Colonic mucosa (tissue), 4 donors: ENCODE measurements around the gene GPC6. TPM values are rescaled to one million over a fixed set of nuclear protein-coding genes. Genes with fewer than 3 reads are reported as not detected.

Source experiments
- DNase-seq: peaks from one replicate; pipeline ENCODE4 v3.0.0-alpha.2; 2020
- H3K27ac ChIP-seq: fragments of 200-600 bp; one replicate; pipeline ENCODE4 v1.8.0; 2021
- H3K27me3 ChIP-seq: fragments of 200-600 bp; one replicate; pipeline ENCODE4 v1.8.0; 2021
- H3K36me3 ChIP-seq: fragments of 200-600 bp; one replicate; pipeline ENCODE4 v1.8.0; 2021
- H3K4me1 ChIP-seq: fragments of 200-600 bp; one replicate; pipeline ENCODE4 v1.8.0; 2021; ENCODE audit warnings: mild to moderate bottlenecking
- H3K4me3 ChIP-seq: fragments of 200-600 bp; one replicate; pipeline ENCODE4 v1.8.0; 2021
- H3K9ac ChIP-seq, 2 donors: one replicate each; pipeline ENCODE4 v1.7.0; 2013; ENCODE audit warnings: control low read depth in 2 of 2, low read depth in 2 of 2, low read length in 2 of 2
- H3K9me3 ChIP-seq: fragments of 200-600 bp; one replicate; pipeline ENCODE4 v1.8.0; 2021
- intact Hi-C: fragments of 100-400 bp; cut with DNase I; formaldehyde crosslinking; loops from one replicate; pipeline ENCODE4 v1.14.1; 2022
- total RNA-seq, 2 donors: library from RNA; stranded (reverse); fragmentation: NEBNext Ultra II Directional in 1 of 2; extraction: Animal tissue kit (Norgen Biotek cat#: 25700) in 1 of 2; gene quantifications; one replicate each; pipeline ENCODE4 v1.2.1, GENCODE V29; 2021
- TF ChIP-seq, protein P1 (sequence below): fragments of 200-600 bp; IDR thresholded peaks from one replicate; pipeline ENCODE4 v1.8.0; 2022; ENCODE audit warnings: antibody characterized with exemption, mild to moderate bottlenecking
- donor health status: healthy.
- donor health status: DM: no; HTN: no; CAD: no.
- donor health status: DM: no; HTN: no; CAD: no.

Gene GPC6
- total RNA-seq, 2 donors from 2014 or later: 2.3 to 4.0 TPM

DNA sequence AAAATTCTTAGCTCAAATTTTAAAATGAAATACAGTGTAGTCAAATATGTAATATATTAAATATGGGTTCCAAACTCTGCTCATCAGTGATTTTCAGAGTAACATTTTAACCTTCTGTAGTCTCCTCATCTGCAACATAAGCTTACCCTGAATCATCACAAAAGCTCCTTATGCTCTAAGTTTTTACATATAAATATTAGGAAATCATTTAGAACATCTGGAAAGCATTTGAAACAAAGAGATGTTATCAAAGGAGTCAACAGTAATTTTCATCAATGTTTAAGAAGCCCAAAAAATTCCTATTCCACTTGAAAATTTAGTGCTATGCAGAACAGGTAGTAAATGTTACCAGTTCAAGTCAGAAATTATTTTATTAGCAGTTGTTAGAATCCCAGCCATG lies 1028.1 kb downstream of the GPC6 start:
- no peak for DNase-seq
- H3K4me3 ChIP-seq: no peak overlapping the region
- no peak overlapping the region for H3K9ac ChIP-seq
- TF ChIP-seq, protein P1, sequence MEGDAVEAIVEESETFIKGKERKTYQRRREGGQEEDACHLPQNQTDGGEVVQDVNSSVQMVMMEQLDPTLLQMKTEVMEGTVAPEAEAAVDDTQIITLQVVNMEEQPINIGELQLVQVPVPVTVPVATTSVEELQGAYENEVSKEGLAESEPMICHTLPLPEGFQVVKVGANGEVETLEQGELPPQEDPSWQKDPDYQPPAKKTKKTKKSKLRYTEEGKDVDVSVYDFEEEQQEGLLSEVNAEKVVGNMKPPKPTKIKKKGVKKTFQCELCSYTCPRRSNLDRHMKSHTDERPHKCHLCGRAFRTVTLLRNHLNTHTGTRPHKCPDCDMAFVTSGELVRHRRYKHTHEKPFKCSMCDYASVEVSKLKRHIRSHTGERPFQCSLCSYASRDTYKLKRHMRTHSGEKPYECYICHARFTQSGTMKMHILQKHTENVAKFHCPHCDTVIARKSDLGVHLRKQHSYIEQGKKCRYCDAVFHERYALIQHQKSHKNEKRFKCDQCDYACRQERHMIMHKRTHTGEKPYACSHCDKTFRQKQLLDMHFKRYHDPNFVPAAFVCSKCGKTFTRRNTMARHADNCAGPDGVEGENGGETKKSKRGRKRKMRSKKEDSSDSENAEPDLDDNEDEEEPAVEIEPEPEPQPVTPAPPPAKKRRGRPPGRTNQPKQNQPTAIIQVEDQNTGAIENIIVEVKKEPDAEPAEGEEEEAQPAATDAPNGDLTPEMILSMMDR: no peak
- H3K27ac ChIP-seq: no peak overlapping the region
- no peaks in the 10 kb centered on the region for H3K36me3 ChIP-seq
- H3K9me3 ChIP-seq: no peaks in the 10 kb centered on the region
- H3K27me3 ChIP-seq: no peaks in the 10 kb centered on the region
- intact Hi-C loops: no loop called here
- H3K4me1 ChIP-seq: no peaks in the 10 kb centered on the region

DNA sequence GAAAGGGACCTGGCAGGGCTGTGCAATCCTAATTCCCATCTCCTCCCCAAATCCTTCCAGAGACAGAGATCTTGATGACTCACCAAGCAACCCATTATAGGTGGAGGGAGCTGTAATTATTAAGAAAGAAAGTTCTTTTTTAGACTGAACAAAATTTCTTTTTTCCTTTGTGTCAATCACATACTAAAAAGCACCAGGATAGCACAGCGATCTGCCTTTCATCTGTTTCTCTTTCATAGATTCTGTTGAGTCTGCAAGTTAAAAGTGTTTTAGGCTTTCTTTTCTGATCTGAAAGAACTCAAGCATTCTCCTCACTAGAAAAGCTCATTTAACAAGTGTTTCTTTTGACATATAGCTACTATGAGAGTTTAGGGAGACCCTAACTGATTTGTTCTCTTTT lies 1030.1 kb downstream of the GPC6 start:
- no peak overlapping the region for H3K4me3 ChIP-seq
- TF ChIP-seq, protein P1: no peak
- DNase-seq: no peak
- H3K9me3 ChIP-seq: no peaks in the 10 kb centered on the region
- no peaks in the 10 kb centered on the region for H3K36me3 ChIP-seq
- H3K27me3 ChIP-seq: no peaks in the 10 kb centered on the region
- intact Hi-C loops: no loop called here
- no peaks in the 10 kb centered on the region for H3K4me1 ChIP-seq
- H3K27ac ChIP-seq: no peak overlapping the region
- no peak overlapping the region for H3K9ac ChIP-seq

DNA sequence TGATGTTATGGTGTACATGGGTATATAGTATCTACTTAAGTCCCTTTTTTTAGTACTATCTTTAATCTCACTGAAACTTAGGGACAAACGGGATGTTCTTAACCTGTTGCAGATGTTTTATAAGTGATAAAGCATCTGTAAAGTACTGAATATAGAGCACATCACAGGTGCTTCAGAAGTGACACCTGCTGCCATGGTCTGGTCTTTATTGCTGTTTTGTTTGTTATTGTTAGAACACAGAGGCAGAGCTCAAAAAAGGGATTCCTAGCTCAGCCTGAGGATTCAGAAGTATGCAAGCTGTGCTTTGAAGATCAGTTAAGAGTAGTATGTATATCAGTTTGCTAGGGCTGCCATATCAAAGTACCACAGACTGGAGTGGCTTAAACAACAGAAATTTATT lies 1033.4 kb downstream of the GPC6 start:
- no peak for DNase-seq
- Histone ChIP-seq H3K36me3 (no peaks in the 10 kb centered on the region), H3K4me3 (no peak overlapping the region), H3K9me3 (no peaks in the 10 kb centered on the region), H3K27ac (no peak overlapping the region), H3K4me1 (no peaks in the 10 kb centered on the region), H3K27me3 (no peaks in the 10 kb centered on the region), H3K9ac (no peak overlapping the region)
- TF ChIP-seq, protein P1: no peak
- intact Hi-C loops: no loop called here

DNA sequence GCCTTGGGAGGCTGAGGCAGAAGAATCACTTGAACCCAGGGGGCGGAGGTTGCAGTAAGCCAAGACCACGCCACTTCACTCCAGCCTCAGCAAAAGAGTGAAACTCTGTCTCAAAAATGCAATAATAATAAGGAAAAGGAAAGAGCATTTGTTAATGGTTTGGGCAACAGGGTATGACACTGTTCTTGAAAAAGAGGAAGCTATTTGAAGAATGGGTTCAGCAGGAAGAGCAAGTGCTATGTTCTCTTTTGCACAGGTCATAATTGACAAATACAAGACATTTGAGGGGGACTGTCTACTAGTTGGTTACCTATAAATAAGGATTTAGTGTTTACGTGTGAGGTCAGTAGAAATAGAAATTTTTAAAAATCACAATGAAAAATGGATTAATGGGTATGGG lies 1034.6 kb downstream of the GPC6 start:
- H3K4me1 ChIP-seq: no peaks in the 10 kb centered on the region
- no peak overlapping the region for H3K4me3 ChIP-seq
- no peak for DNase-seq
- no peak overlapping the region for H3K9ac ChIP-seq
- no peaks in the 10 kb centered on the region for H3K27me3 ChIP-seq
- no peaks in the 10 kb centered on the region for H3K36me3 ChIP-seq
- H3K27ac ChIP-seq: no peak overlapping the region
- intact Hi-C loops: no loop called here
- TF ChIP-seq, protein P1: no peak
- H3K9me3 ChIP-seq: no peaks in the 10 kb centered on the region

DNA sequence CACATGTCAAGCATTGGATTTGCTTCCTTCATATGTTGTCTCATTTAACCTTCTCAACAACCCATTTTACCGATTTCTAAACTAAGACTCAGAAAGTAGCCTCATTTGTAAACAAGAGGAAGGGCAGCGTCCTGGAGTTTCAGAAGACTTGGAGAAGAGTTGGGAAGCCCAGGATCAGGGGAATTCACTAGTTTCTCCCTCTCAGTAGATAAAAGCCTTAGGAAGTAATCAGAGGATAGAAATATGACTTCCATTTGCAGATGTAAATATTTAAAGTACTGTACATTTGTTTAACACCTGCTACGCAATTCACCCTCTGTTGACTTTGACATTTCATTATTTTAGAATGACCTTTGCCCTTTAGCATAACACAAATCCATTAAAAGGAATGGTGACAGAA lies 1036.4 kb downstream of the GPC6 start:
- H3K9ac ChIP-seq: no peak overlapping the region
- TF ChIP-seq, protein P1: no peak
- H3K4me1 ChIP-seq: no peaks in the 10 kb centered on the region
- H3K27ac ChIP-seq: no peak overlapping the region
- no peak for DNase-seq
- H3K9me3 ChIP-seq: no peaks in the 10 kb centered on the region
- no peaks in the 10 kb centered on the region for H3K36me3 ChIP-seq
- no peak overlapping the region for H3K4me3 ChIP-seq
- intact Hi-C loops: no loop called here
- H3K27me3 ChIP-seq: no peaks in the 10 kb centered on the region
